Osteoblast (primary cell): ENCODE results near the gene OAS3. TPM values are rescaled to one million over a fixed set of nuclear protein-coding genes. Genes with fewer than 3 reads are reported as not detected.
A peak's percentile ranks its signal among the peaks of the same experiment; 100 is the strongest.
"Not testable (repeated sequence)": the region's sequence is repeated elsewhere in the genome, so short reads cannot be mapped to it uniquely, and the experiment has no call there.

ENCODE experiments used
- DNase-seq: peaks from one replicate; pipeline ENCODE4 v3.0.0; 2011; ENCODE audit warnings: low spot score, mixed read lengths; ENCODE audit not compliant: insufficient read length; ENCODE audit errors: missing footprints
- H2AFZ ChIP-seq: 2 replicates; pipeline ENCODE4 v1.6.0; 2011; ENCODE audit warnings: mild to moderate bottlenecking, low read length
- H3K27ac ChIP-seq: 2 replicates; pipeline ENCODE4 v1.5.1; 2011; ENCODE audit warnings: mild to moderate bottlenecking, low read depth, low read length, moderate library complexity
- H3K27me3 ChIP-seq: 2 replicates; pipeline ENCODE4 v1.6.0; 2012; ENCODE audit warnings: mild to moderate bottlenecking, control low read depth, inconsistent platforms, low read length, moderate library complexity; ENCODE audit not compliant: insufficient read depth
- H3K36me3 ChIP-seq: 2 replicates; pipeline ENCODE4 v1.5.1; 2011; ENCODE audit warnings: mild to moderate bottlenecking, low read length, control low read depth, moderate library complexity; ENCODE audit not compliant: insufficient read depth
- H3K4me1 ChIP-seq: 2 replicates; pipeline ENCODE4 v1.5.1; 2011; ENCODE audit warnings: mild to moderate bottlenecking, low read length, control low read depth, moderate library complexity; ENCODE audit not compliant: insufficient read depth
- H3K4me2 ChIP-seq: 2 replicates; pipeline ENCODE4 v1.6.0; 2011; ENCODE audit warnings: mild to moderate bottlenecking, low read length; ENCODE audit not compliant: insufficient read depth
- H3K4me3 ChIP-seq: fragments of 200-600 bp; sonication (generic); 3 replicates; pipeline ENCODE4 v1.5.1; 2012; ENCODE audit warnings: mild to moderate bottlenecking, low read length, inconsistent platforms; ENCODE audit not compliant: insufficient read depth
- H3K79me2 ChIP-seq: 2 replicates; pipeline ENCODE4 v1.6.0; 2012; ENCODE audit warnings: mild to moderate bottlenecking, low read length, control low read depth, inconsistent platforms; ENCODE audit not compliant: insufficient read depth
- H3K9me3 ChIP-seq: 2 replicates; pipeline ENCODE4 v1.5.1; 2011; ENCODE audit warnings: low read depth, low read length, control low read depth
- H4K20me1 ChIP-seq: 2 replicates; pipeline ENCODE4 v1.6.0; 2012; ENCODE audit warnings: mild to moderate bottlenecking, low read length, control low read depth; ENCODE audit not compliant: insufficient read depth
- CTCF ChIP-seq: IDR thresholded peaks from 2 replicates; pipeline ENCODE4 v1.5.1; 2011; ENCODE audit warnings: mild to moderate bottlenecking, low read depth, low read length, moderate library complexity; ENCODE audit errors: extremely low read depth
- total RNA-seq: library from RNA; depleted of rRNA; stranded (reverse); fragments of >200 nt; gene quantifications from 2 replicates; pipeline ENCODE4 v1.2.3, GENCODE V29; 2012

The OAS3 gene
- total RNA-seq, 1 donor = 6.9 TPM

DNA sequence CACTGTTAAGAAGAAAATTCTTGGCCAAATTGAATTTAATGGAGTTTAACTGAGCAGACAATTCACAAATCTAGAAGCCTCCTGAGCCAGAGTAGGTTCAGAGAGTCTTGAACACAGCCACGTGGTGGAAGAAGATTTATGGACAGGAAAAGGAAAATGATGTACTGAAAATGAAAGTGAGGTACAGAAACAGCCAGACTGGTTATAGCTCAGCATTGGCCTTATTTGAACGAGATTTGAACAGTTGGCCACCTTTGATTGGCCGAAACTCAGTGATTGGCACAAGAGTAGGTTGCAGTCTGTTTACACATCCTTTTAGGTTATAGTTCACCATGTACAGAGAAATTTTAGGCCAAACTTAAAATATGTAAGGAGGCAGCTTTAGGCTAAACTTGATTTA, 50.0 kb downstream of the OAS3 start:
- H3K36me3 ChIP-seq = no peaks in the 10 kb centered on the region
- no peaks in the 10 kb centered on the region for H3K79me2 ChIP-seq
- H3K27ac ChIP-seq = no peak overlapping the region
- no peak overlapping the region for H2AFZ ChIP-seq
- no peaks in the 10 kb centered on the region for H4K20me1 ChIP-seq
- no peak for DNase-seq
- H3K9me3 ChIP-seq = no peaks in the 10 kb centered on the region
- H3K27me3 ChIP-seq = no peaks in the 10 kb centered on the region
- no peak overlapping the region for H3K4me2 ChIP-seq
- TF ChIP-seq CTCF = no peak
- no peak overlapping the region for H3K4me3 ChIP-seq
- no peaks in the 10 kb centered on the region for H3K4me1 ChIP-seq

DNA sequence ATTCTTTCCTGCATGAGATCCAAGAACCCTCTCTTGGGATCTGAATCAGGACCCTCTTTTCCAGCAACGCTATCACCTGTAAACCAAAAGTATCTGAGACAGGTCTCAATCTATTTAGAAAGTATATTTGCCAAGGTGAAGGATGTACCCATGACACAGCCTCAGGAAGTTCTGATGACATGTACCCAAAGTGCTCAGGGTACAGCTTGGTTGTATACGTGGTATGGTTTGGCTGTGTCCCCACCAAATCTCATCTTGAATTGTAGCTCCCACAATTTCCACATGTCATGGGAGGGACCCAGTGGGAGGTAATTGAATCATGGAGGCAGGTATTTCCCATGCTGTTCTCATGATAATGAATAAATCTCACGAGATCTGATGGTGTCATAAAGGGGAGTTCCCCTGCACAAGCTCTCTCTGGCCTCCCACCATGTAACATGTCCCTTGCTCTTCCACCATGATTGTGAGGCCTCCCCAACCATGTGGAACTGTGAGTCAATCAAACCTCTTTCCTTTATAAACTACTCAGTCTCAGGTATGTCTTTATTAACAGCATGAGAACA, 50.6 kb downstream of the OAS3 start:
- not testable (repeated sequence) for H4K20me1 ChIP-seq, DNase-seq, H2AFZ ChIP-seq, H3K9me3 ChIP-seq, H3K27me3 ChIP-seq, H3K79me2 ChIP-seq, H3K36me3 ChIP-seq, H3K4me3 ChIP-seq, H3K4me2 ChIP-seq, H3K27ac ChIP-seq, H3K4me1 ChIP-seq

DNA sequence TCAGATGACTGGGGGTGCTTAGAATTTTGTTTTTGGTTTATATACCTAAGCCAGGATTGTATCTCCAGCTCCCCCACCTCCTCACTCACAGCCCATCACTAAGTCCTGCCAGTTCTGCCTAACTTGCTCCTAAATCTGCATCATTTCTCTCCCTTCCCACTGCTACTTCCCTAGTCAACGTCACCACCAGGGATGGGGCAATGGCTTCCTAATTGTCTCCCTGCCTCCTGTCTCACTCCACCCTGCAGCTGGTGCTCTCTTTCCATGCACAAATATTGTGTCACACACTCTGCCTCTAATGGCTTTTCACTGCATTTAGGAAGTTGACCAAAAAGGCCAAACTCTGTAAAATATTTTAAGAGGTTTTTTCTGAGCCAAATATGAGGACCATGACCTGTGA, 51.5 kb downstream of the OAS3 start:
- H3K79me2 ChIP-seq = no peaks in the 10 kb centered on the region
- no peak for TF ChIP-seq CTCF
- no peak for DNase-seq
- H3K27ac ChIP-seq = no peak overlapping the region
- no peaks in the 10 kb centered on the region for H3K9me3 ChIP-seq
- H3K4me1 ChIP-seq = no peaks in the 10 kb centered on the region
- no peaks in the 10 kb centered on the region for H3K27me3 ChIP-seq
- no peaks in the 10 kb centered on the region for H4K20me1 ChIP-seq
- no peak overlapping the region for H3K4me3 ChIP-seq
- H3K4me2 ChIP-seq = no peak overlapping the region
- no peak overlapping the region for H2AFZ ChIP-seq
- H3K36me3 ChIP-seq = no peaks in the 10 kb centered on the region

- no peaks in the 10 kb centered on the region for H3K9me3 ChIP-seq
- no peaks in the 10 kb centered on the region for H3K4me1 ChIP-seq
- no peak overlapping the region for H3K27ac ChIP-seq
- peak; percentile 99 for TF ChIP-seq CTCF
- DNase-seq = no peak
- H3K79me2 ChIP-seq = no peaks in the 10 kb centered on the region
- H3K4me3 ChIP-seq = no peak overlapping the region
- no peaks in the 10 kb centered on the region for H3K27me3 ChIP-seq
- no peak overlapping the region for H3K4me2 ChIP-seq
- no peaks in the 10 kb centered on the region for H4K20me1 ChIP-seq
- no peak overlapping the region for H2AFZ ChIP-seq
- H3K36me3 ChIP-seq = no peaks in the 10 kb centered on the region
Measured at GRCh38 chr12:112992541-112993398, 54.5 kb downstream of the OAS3 start.
